PFSK-1 (cell line): ENCODE data around the gene APEH.

Experiments used
- SIN3A ChIP-seq: IDR thresholded peaks from 2 replicates; pipeline ENCODE4 v1.6.1; 2012; ENCODE audit warnings: mild to moderate bottlenecking, low read length, moderate library complexity, borderline replicate concordance; ENCODE audit not compliant: insufficient read depth
- TF ChIP-seq, protein P1 (sequence below), 2 experiments: IDR thresholded peaks; 2 replicates each; pipeline versions ENCODE4 v1.6.1 to v1.8.0; 2011 to 2012; ENCODE audit warnings: low read depth in 2 of 2, low read length in 2 of 2, control low read depth in 1 of 2, inconsistent platforms in 1 of 2, mild to moderate bottlenecking in 1 of 2, moderate library complexity in 1 of 2; ENCODE audit not compliant: insufficient read depth in 1 of 2

Gene APEH

DNA sequence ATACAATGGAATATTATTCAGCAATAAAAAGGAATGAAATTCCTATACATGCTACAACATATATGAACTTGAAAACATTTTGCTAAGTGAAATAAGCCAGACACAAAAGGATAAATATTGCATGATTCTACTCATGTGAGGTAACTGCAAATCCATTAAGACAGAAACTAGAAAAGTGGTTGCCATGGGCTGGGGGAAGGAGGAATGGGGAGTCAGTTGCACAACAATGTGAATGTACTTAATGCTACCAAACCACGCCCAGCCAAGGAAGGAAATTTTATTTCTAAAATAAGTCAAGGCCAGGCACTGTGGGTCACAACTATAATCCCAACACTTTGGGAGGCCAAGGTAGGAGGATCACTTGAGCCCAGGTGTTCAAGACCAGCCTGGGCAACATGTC lies 59.4 kb downstream of the APEH start:
- TF ChIP-seq, protein P1, sequence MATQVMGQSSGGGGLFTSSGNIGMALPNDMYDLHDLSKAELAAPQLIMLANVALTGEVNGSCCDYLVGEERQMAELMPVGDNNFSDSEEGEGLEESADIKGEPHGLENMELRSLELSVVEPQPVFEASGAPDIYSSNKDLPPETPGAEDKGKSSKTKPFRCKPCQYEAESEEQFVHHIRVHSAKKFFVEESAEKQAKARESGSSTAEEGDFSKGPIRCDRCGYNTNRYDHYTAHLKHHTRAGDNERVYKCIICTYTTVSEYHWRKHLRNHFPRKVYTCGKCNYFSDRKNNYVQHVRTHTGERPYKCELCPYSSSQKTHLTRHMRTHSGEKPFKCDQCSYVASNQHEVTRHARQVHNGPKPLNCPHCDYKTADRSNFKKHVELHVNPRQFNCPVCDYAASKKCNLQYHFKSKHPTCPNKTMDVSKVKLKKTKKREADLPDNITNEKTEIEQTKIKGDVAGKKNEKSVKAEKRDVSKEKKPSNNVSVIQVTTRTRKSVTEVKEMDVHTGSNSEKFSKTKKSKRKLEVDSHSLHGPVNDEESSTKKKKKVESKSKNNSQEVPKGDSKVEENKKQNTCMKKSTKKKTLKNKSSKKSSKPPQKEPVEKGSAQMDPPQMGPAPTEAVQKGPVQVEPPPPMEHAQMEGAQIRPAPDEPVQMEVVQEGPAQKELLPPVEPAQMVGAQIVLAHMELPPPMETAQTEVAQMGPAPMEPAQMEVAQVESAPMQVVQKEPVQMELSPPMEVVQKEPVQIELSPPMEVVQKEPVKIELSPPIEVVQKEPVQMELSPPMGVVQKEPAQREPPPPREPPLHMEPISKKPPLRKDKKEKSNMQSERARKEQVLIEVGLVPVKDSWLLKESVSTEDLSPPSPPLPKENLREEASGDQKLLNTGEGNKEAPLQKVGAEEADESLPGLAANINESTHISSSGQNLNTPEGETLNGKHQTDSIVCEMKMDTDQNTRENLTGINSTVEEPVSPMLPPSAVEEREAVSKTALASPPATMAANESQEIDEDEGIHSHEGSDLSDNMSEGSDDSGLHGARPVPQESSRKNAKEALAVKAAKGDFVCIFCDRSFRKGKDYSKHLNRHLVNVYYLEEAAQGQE (IDR thresholded peaks at IDR 0.05; ENCODE audit: insufficient read depth in 1 of 2, low read depth in 2 of 2, low read length in 2 of 2), result no peak
- no peak for TF ChIP-seq SIN3A
